OCI-LY7 (cell line): ENCODE results near the gene PCDHGA1. TPM values are rescaled to one million over a fixed set of nuclear protein-coding genes. Genes with fewer than 3 reads are reported as not detected.

Experiments
- BruUV-seq: library from RNA; stranded (reverse); fragments of 400-500 nt; replicated peaks from 2 replicates; lab custom pipeline; 2021; lab: Mats Ljungman, UMichigan
- CTCF ChIA-PET: fragments of 300-600 bp; sonication (Branson Sonifier 250); formaldehyde crosslinking; loops from one replicate; lab custom pipeline; 2022; ENCODE audit warnings: antibody characterized with exemption; ENCODE audit not compliant: unreplicated experiment; lab: Charles Lee
- POLR2A ChIA-PET: fragments of 300-600 bp; sonication (Branson Sonifier 250); formaldehyde crosslinking; loops from one replicate; lab custom pipeline; 2022; ENCODE audit warnings: antibody characterized with exemption; lab: Charles Lee
- DNase-seq: peaks from one replicate; pipeline ENCODE4 v3.0.0-alpha.2; 2015; ENCODE audit warnings: low spot score
- H2AFZ ChIP-seq: fragments of 200-600 bp; sonication (generic), shearing (Covaris generic); 2 replicates; pipeline ENCODE4 v1.6.1; 2014; ENCODE audit warnings: mild to moderate bottlenecking, antibody characterized with exemption, low read length, moderate library complexity
- H3K27ac ChIP-seq: fragments of 200-600 bp; sonication (generic); 2 replicates; pipeline ENCODE4 v1.5.1; 2014; ENCODE audit warnings: mixed run types, low read depth, mild to moderate bottlenecking, moderate library complexity, low read length, inconsistent platforms; ENCODE audit not compliant: poor library complexity, severe bottlenecking
- H3K36me3 ChIP-seq: fragments of 200-600 bp; sonication (generic); 2 replicates; pipeline ENCODE4 v1.6.1; 2014; ENCODE audit warnings: mild to moderate bottlenecking, antibody characterized with exemption, low read length, moderate library complexity, mixed read lengths; ENCODE audit not compliant: insufficient read depth
- H3K4me1 ChIP-seq: fragments of 200-600 bp; sonication (generic); 2 replicates; pipeline ENCODE4 v1.5.1; 2014; ENCODE audit warnings: mild to moderate bottlenecking, low read length; ENCODE audit not compliant: insufficient read depth, poor library complexity, severe bottlenecking
- H3K4me2 ChIP-seq: fragments of 200-600 bp; sonication (generic); 2 replicates; pipeline ENCODE4 v1.6.1; 2014; ENCODE audit warnings: mild to moderate bottlenecking, low read length
- H3K4me3 ChIP-seq: fragments of 200-600 bp; sonication (generic); 2 replicates; pipeline ENCODE4 v1.5.1; 2014; ENCODE audit warnings: mild to moderate bottlenecking, low read depth, low read length; ENCODE audit not compliant: poor library complexity, severe bottlenecking
- H3K79me2 ChIP-seq: fragments of 200-600 bp; sonication (generic); 2 replicates; pipeline ENCODE4 v1.6.1; 2016; ENCODE audit warnings: low read depth, mild to moderate bottlenecking, low read length, moderate library complexity, mixed read lengths; ENCODE audit not compliant: insufficient read depth
- H3K9me2 ChIP-seq: fragments of 200-600 bp; sonication (generic); 2 replicates; pipeline ENCODE4 v1.6.1; 2016; ENCODE audit warnings: mild to moderate bottlenecking, low read length, mixed read lengths; ENCODE audit not compliant: insufficient read depth
- H3K9me3 ChIP-seq: fragments of 200-600 bp; sonication (generic); 2 replicates; pipeline ENCODE4 v1.6.1; 2014; ENCODE audit warnings: mild to moderate bottlenecking, mixed run types, low read length, mixed read lengths
- H4K20me1 ChIP-seq: fragments of 200-600 bp; sonication (generic); 2 replicates; pipeline ENCODE4 v1.6.1; 2014; ENCODE audit warnings: mild to moderate bottlenecking, antibody characterized with exemption, low read length, moderate library complexity, mixed read lengths; ENCODE audit not compliant: insufficient read depth
- CTCF ChIP-seq: fragments of 200-600 bp; sonication (generic); conservative IDR thresholded peaks from 2 replicates; pipeline ENCODE4 v1.5.1; 2014; ENCODE audit warnings: mild to moderate bottlenecking, antibody characterized with exemption, low read length, moderate library complexity, mixed read lengths
- EZH2phosphoT487 ChIP-seq: fragments of 200-600 bp; sonication (generic); IDR thresholded peaks from 2 replicates; pipeline ENCODE4 v1.6.1; 2018; ENCODE audit warnings: low read depth, borderline replicate concordance, mild to moderate bottlenecking, mixed run types, antibody characterized with exemption, low read length, moderate library complexity, mixed read lengths
- intact Hi-C: fragments of 100-400 bp; cut with micrococcal nuclease; formaldehyde crosslinking; loops from one replicate; pipeline ENCODE4 v1.10.0; 2022; ENCODE audit not compliant: unreplicated experiment
- total RNA-seq, 2 experiments: library from RNA; depleted of rRNA in 1 of 2; stranded (reverse); fragments of >200 nt in 1 of 2; shearing (Covaris generic) in 1 of 2; gene quantifications; 2 replicates each; pipeline ENCODE4 v1.2.3, GENCODE V29; 2014 to 2022

Gene PCDHGA1
- total RNA-seq, 2 experiments from 2014 or later, result 1.3 to 1.9 TPM

- no peak overlapping the region for H3K27ac ChIP-seq
- TF ChIP-seq CTCF (no peak), EZH2phosphoT487 (no peak)
- no peak overlapping the region for H2AFZ ChIP-seq
- no peak overlapping the region for H3K4me2 ChIP-seq
- no peaks in the 10 kb centered on the region for H3K9me3 ChIP-seq
- DNase-seq, result no peak
- H3K4me1 ChIP-seq, result peaks cover 25% of the 10 kb centered on the region
- ChIA-PET CTCF (interaction anchor here (0.6 kb wide), 1 partner anchor 56 kb away, joined by 7 read pairs; no protein-coding TSS in a partner anchor), POLR2A (interaction anchor here (0.6 to 1.3 kb wide), 10 partner anchors 11 to 170 kb away, joined by 3 to 9 read pairs (median 4); no protein-coding TSS in a partner anchor)
- H3K36me3 ChIP-seq, result peaks cover 65% of the 10 kb centered on the region
- no TSS peak for BruUV-seq
- H3K9me2 ChIP-seq, result no peaks in the 10 kb centered on the region
- intact Hi-C loops, result no loop called here
- H3K4me3 ChIP-seq, result no peak overlapping the region
- no peaks in the 10 kb centered on the region for H4K20me1 ChIP-seq
- no peaks in the 10 kb centered on the region for H3K79me2 ChIP-seq
These were observed 204.3 kb downstream of the PCDHGA1 start for GRCh38 chr5:141534492-141535213.

DNA sequence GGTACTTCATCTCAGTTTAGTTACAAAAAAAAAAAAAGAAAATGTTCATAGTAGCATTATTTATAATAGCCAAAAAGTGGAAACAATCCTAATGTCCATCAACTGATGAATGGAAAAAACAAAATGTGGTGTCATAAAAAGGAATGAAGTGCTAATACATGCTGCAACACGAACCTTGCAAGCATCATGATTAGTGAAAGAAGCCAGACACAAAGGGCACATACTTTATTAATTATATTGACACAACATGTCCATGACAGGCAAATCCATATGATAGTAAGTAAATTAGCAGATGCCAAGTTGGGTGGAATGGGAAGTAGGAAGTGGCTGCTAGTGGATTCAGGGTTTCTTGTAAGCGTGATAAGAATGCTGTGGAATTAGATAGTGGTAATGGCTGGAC, 212.7 kb downstream of the PCDHGA1 start:
- DNase-seq, result no peak
- no peak for TF ChIP-seq CTCF
- TF ChIP-seq EZH2phosphoT487, result no peak
- POLR2A ChIA-PET, result no interaction called here
- no peak overlapping the region for H3K4me3 ChIP-seq
- 0 out of 2 replicates have a peak, but pooled peaks cover 6% of the 10 kb centered on the region for H3K9me3 ChIP-seq
- CTCF ChIA-PET, result no interaction called here
- no peaks in the 10 kb centered on the region for H3K4me1 ChIP-seq
- no peaks in the 10 kb centered on the region for H3K9me2 ChIP-seq
- intact Hi-C loops, result no loop called here
- H4K20me1 ChIP-seq, result no peaks in the 10 kb centered on the region
- no peaks in the 10 kb centered on the region for H3K79me2 ChIP-seq
- BruUV-seq, result no TSS peak
- no peak overlapping the region for H2AFZ ChIP-seq
- H3K27ac ChIP-seq, result no peak overlapping the region
- H3K4me2 ChIP-seq, result no peak overlapping the region
- peaks cover 79% of the 10 kb centered on the region for H3K36me3 ChIP-seq

GRCh38 chr5:141547488-141547887, 217.2 kb downstream of the PCDHGA1 start:
- 0 out of 2 replicates have a peak, but pooled peaks cover 6% of the 10 kb centered on the region for H3K9me3 ChIP-seq
- H3K4me3 ChIP-seq, result no peak overlapping the region
- no peaks in the 10 kb centered on the region for H3K9me2 ChIP-seq
- H3K27ac ChIP-seq, result no peak overlapping the region
- TF ChIP-seq CTCF (no peak), EZH2phosphoT487 (no peak)
- DNase-seq, result peak; percentile 39
- peaks cover 20% of the 10 kb centered on the region for H3K4me1 ChIP-seq
- H2AFZ ChIP-seq, result no peak overlapping the region
- peaks cover 3% of the 10 kb centered on the region; the same call in 1 of the 2 replicates for H3K79me2 ChIP-seq
- intact Hi-C loops, result no loop called here
- H3K36me3 ChIP-seq, result peaks cover 71% of the 10 kb centered on the region
- no peak overlapping the region for H3K4me2 ChIP-seq
- no peaks in the 10 kb centered on the region for H4K20me1 ChIP-seq
- CTCF ChIA-PET, result interaction anchor here (1.4 kb wide), 1 partner anchor 17 kb away, joined by 3 read pairs; no protein-coding TSS in a partner anchor
- BruUV-seq, result no TSS peak
- POLR2A ChIA-PET, result interaction anchor here (0.7 to 1.2 kb wide), 4 partner anchors 12 to 86 kb away, joined by 4 read pairs; no protein-coding TSS in a partner anchor
